HCT116 (cell line): Measurements from ENCODE around the gene SLC34A3. TPM values are rescaled to one million over a fixed set of nuclear protein-coding genes. Genes with fewer than 3 reads are reported as not detected.

Experiments
- ATAC-seq: fragments of 200-7000 bp; cut with Tn5 transposase; 2 replicates; pipeline ENCODE4 v1.9.1; 2020; ENCODE audit warnings: mild to moderate bottlenecking, moderate library complexity
- BruUV-seq: library from RNA; stranded (reverse); fragments of 400-500 nt; replicated peaks from 2 replicates; lab custom pipeline; 2021; lab: Mats Ljungman, UMichigan
- CTCF ChIA-PET: fragments of 300-600 bp; sonication (Branson Sonifier 250); formaldehyde crosslinking; loops from one replicate; lab custom pipeline; 2021; ENCODE audit warnings: antibody characterized with exemption; lab: Charles Lee
- POLR2A ChIA-PET: fragments of 300-600, 350-600 bp; sonication (Branson Sonifier 250); formaldehyde crosslinking; loops from one replicate; lab custom pipeline; 2021; ENCODE audit warnings: antibody characterized with exemption; lab: Charles Lee
- RAD21 ChIA-PET, 2 experiments: fragments of 300-600 bp; sonication (Branson Sonifier 250); formaldehyde crosslinking; loops; one replicate each; lab custom pipeline; 2023; ENCODE audit warnings: low total read pairs in 2 of 2; ENCODE audit not compliant: uncharacterized antibody in 2 of 2, unreplicated experiment in 2 of 2, low non-redundant PET in 1 of 2; lab: Charles Lee
- DNase-seq: peaks from one replicate; pipeline ENCODE4 v3.0.0-alpha.2; 2010; ENCODE audit warnings: low read depth, low spot score
- H2AFZ ChIP-seq: fragments of 200-600 bp; shearing (Covaris generic), sonication (generic); 2 replicates; pipeline ENCODE4 v1.6.1; 2017; ENCODE audit warnings: low read depth, mixed run types, mixed read lengths, antibody characterized with exemption, low read length; ENCODE audit not compliant: poor library complexity, severe bottlenecking
- H3K27ac ChIP-seq: 2 replicates; pipeline ENCODE4 v1.5.1; 2012; ENCODE audit warnings: low read depth, low read length
- H3K27me3 ChIP-seq: fragments of 200-600 bp; sonication (generic); 2 replicates; pipeline ENCODE4 v1.6.1; 2016; ENCODE audit warnings: mixed run types, low read length, mixed read lengths; ENCODE audit not compliant: insufficient read depth
- H3K36me3 ChIP-seq, 2 experiments: fragments of 200-500 bp in 1 of 2; fragments of 200-600 bp in 1 of 2; sonication (Bioruptor generic) in 1 of 2; sonication (generic) in 1 of 2; 2 replicates each; pipeline versions ENCODE4 v1.5.1 to v1.6.1; 2014 to 2016; ENCODE audit warnings: low read length in 2 of 2, inconsistent platforms in 1 of 2, mixed read lengths in 1 of 2, mixed run types in 1 of 2; ENCODE audit not compliant: insufficient read depth in 2 of 2, control insufficient read depth in 1 of 2
- H3K4me1 ChIP-seq, 2 experiments: fragments of 200-600 bp in 1 of 2; sonication (generic) in 1 of 2; 2 replicates each; pipeline versions ENCODE4 v1.5.1 to v1.6.1; 2012 to 2017; ENCODE audit warnings: low read length in 2 of 2, inconsistent platforms in 1 of 2, mild to moderate bottlenecking in 1 of 2, mixed read lengths in 1 of 2, mixed run types in 1 of 2, moderate library complexity in 1 of 2; ENCODE audit not compliant: insufficient read depth in 2 of 2, control insufficient read depth in 1 of 2
- H3K4me2 ChIP-seq: fragments of 200-600 bp; sonication (generic); 2 replicates; pipeline ENCODE4 v1.6.1; 2017; ENCODE audit warnings: mixed run types, low read length, mixed read lengths
- H3K4me3 ChIP-seq, 2 experiments: fragments of 200-600 bp in 1 of 2; sonication (generic) in 1 of 2; replicated peaks in 1 of 2; 2 replicates each; pipeline ENCODE4 v1.5.1; 2011 to 2016; ENCODE audit warnings: low read length in 2 of 2, control low read depth in 1 of 2, low read depth in 1 of 2, mild to moderate bottlenecking in 1 of 2, mixed read lengths in 1 of 2, mixed run types in 1 of 2
- H3K79me2 ChIP-seq: fragments of 200-600 bp; sonication (generic); 2 replicates; pipeline ENCODE4 v1.6.1; 2017; ENCODE audit warnings: mild to moderate bottlenecking, mixed run types, low read length, moderate library complexity, mixed read lengths; ENCODE audit not compliant: insufficient read depth
- H3K9ac ChIP-seq: fragments of 200-600 bp; sonication (generic); 2 replicates; pipeline ENCODE4 v1.6.1; 2016; ENCODE audit warnings: low read length, mixed read lengths
- H3K9me2 ChIP-seq: fragments of 200-600 bp; sonication (generic), shearing (Covaris generic); 2 replicates; pipeline ENCODE4 v1.6.1; 2017; ENCODE audit warnings: mixed run types, mild to moderate bottlenecking, moderate library complexity; ENCODE audit not compliant: insufficient read depth
- H3K9me3 ChIP-seq, 2 experiments: fragments of 200-500 bp in 1 of 2; fragments of 200-600 bp in 1 of 2; sonication (Bioruptor generic) in 1 of 2; sonication (generic) in 1 of 2; 2 replicates each; pipeline ENCODE4 v1.6.1; 2014 to 2017; ENCODE audit warnings: low read length in 2 of 2, mixed read lengths in 2 of 2, inconsistent platforms in 1 of 2, low read depth in 1 of 2, mild to moderate bottlenecking in 1 of 2, mixed run types in 1 of 2, moderate library complexity in 1 of 2; ENCODE audit not compliant: control insufficient read depth in 1 of 2, insufficient read depth in 1 of 2
- H4K20me1 ChIP-seq: fragments of 200-600 bp; sonication (generic), shearing (Covaris generic); 2 replicates; pipeline ENCODE4 v1.6.1; 2017; ENCODE audit warnings: mixed run types, mild to moderate bottlenecking, moderate library complexity; ENCODE audit not compliant: insufficient read depth
- CEBPB ChIP-seq: IDR thresholded peaks from 2 replicates; pipeline ENCODE4 v1.6.1; 2012; ENCODE audit warnings: low read depth
- ELF1 ChIP-seq: IDR thresholded peaks from 2 replicates; pipeline ENCODE4 v1.6.1; 2012; ENCODE audit warnings: low read depth, borderline replicate concordance
- FOSL1 ChIP-seq: IDR thresholded peaks from 2 replicates; pipeline ENCODE4 v1.6.1; 2012; ENCODE audit warnings: low read depth
- JUND ChIP-seq: IDR thresholded peaks from 2 replicates; pipeline ENCODE4 v1.6.1; 2012
- POLR2A ChIP-seq: IDR thresholded peaks from 2 replicates; pipeline ENCODE4 v1.7.0; 2011; ENCODE audit warnings: borderline replicate concordance; ENCODE audit not compliant: insufficient read depth, insufficient read length; ENCODE audit errors: extremely low read depth
- SIN3A ChIP-seq: IDR thresholded peaks from 2 replicates; pipeline ENCODE4 v1.6.1; 2012; ENCODE audit warnings: low read depth
- SRF ChIP-seq: IDR thresholded peaks from 2 replicates; pipeline ENCODE4 v1.6.1; 2012; ENCODE audit warnings: low read depth
- TCF7L2 ChIP-seq: IDR thresholded peaks from 2 replicates; pipeline ENCODE4 v1.7.0; 2011; ENCODE audit warnings: borderline replicate concordance, inconsistent platforms; ENCODE audit not compliant: insufficient read depth, insufficient read length; ENCODE audit errors: extremely low read depth
- YY1 ChIP-seq: IDR thresholded peaks from 2 replicates; pipeline ENCODE4 v1.6.1; 2011; ENCODE audit warnings: low read length, low read depth, moderate library complexity, mild to moderate bottlenecking; ENCODE audit not compliant: insufficient replicate concordance; ENCODE audit errors: extremely low read depth
- ZNF274 ChIP-seq: fragments of 200-500 bp; sonication (Bioruptor generic); IDR thresholded peaks from 2 replicates; pipeline ENCODE4 v1.6.1; 2014; ENCODE audit warnings: mild to moderate bottlenecking, low read depth, low read length, inconsistent platforms
- intact Hi-C: fragments of 100-400 bp; cut with micrococcal nuclease; formaldehyde crosslinking; loops from 2 replicates; pipeline ENCODE4 v1.10.0; 2022
- total RNA-seq: library from RNA; stranded (reverse); gene quantifications from one replicate; pipeline ENCODE4 v1.2.1, GENCODE V29; 2021; ENCODE audit not compliant: unreplicated experiment
- TF ChIP-seq, protein P1 (sequence below): IDR thresholded peaks from 2 replicates; pipeline ENCODE4 v1.6.1; 2012
- TF ChIP-seq, protein P2 (sequence below): IDR thresholded peaks from 2 replicates; pipeline ENCODE4 v1.6.1; 2012; ENCODE audit warnings: low read depth

SLC34A3 gene
- total RNA-seq, 1 experiment from 2014 or later: 0.15 TPM

GRCh38 chr9:137256856-137257255, 26.2 kb downstream of the SLC34A3 start:
- Histone ChIP-seq H2AFZ (no peak overlapping the region), H3K79me2 (peaks cover 36% of the 10 kb centered on the region), H3K4me2 (peak overlapping the region; percentile 93), H4K20me1 (no peaks in the 10 kb centered on the region), H3K4me1 (peaks cover 21 to 42% of the 10 kb centered on the region in 2 experiments), H3K36me3 (peaks cover 17 to 22% of the 10 kb centered on the region in 2 experiments), H3K27ac (no peak overlapping the region), H3K9ac (0 out of 2 replicates have a peak overlapping the region, but pooled peaks have one; percentile 88), H3K9me2 (no peaks in the 10 kb centered on the region), H3K27me3 (no peaks in the 10 kb centered on the region), H3K9me3 (no peaks in the 10 kb centered on the region), H3K4me3 (peak overlapping the region; percentile 97 to 100)
- DNase-seq: no peak
- ATAC-seq: no peak
- intact Hi-C loops: no loop called here
- TF ChIP-seq ZNF274 (no peak), POLR2A (no peak), YY1 (no peak), ELF1 (no peak), SRF (no peak), CEBPB (no peak), SIN3A (no peak), JUND (no peak), FOSL1 (no peak), TCF7L2 (no peak)
- TF ChIP-seq, protein P1, sequence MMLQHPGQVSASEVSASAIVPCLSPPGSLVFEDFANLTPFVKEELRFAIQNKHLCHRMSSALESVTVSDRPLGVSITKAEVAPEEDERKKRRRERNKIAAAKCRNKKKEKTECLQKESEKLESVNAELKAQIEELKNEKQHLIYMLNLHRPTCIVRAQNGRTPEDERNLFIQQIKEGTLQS: no peak
- TF ChIP-seq, protein P2, sequence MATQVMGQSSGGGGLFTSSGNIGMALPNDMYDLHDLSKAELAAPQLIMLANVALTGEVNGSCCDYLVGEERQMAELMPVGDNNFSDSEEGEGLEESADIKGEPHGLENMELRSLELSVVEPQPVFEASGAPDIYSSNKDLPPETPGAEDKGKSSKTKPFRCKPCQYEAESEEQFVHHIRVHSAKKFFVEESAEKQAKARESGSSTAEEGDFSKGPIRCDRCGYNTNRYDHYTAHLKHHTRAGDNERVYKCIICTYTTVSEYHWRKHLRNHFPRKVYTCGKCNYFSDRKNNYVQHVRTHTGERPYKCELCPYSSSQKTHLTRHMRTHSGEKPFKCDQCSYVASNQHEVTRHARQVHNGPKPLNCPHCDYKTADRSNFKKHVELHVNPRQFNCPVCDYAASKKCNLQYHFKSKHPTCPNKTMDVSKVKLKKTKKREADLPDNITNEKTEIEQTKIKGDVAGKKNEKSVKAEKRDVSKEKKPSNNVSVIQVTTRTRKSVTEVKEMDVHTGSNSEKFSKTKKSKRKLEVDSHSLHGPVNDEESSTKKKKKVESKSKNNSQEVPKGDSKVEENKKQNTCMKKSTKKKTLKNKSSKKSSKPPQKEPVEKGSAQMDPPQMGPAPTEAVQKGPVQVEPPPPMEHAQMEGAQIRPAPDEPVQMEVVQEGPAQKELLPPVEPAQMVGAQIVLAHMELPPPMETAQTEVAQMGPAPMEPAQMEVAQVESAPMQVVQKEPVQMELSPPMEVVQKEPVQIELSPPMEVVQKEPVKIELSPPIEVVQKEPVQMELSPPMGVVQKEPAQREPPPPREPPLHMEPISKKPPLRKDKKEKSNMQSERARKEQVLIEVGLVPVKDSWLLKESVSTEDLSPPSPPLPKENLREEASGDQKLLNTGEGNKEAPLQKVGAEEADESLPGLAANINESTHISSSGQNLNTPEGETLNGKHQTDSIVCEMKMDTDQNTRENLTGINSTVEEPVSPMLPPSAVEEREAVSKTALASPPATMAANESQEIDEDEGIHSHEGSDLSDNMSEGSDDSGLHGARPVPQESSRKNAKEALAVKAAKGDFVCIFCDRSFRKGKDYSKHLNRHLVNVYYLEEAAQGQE: no peak
- no TSS peak for BruUV-seq
- ChIA-PET RAD21 (no interaction called here), POLR2A (interaction anchor here (5.9 kb wide), 1 partner anchor 16 kb away, joined by 39 read pairs; the partner anchor contains the start of gene TUBB4B), CTCF (no interaction called here)
